Superior temporal gyrus (tissue), 1 donor: Measurements from ENCODE around the gene SGPP1.
"Not testable (repeated sequence)": the region's sequence is repeated elsewhere in the genome, so short reads cannot be mapped to it uniquely, and the experiment has no call there.

Experiments
- DNase-seq: peaks from one replicate; pipeline ENCODE4 v3.0.0-alpha.2; 2016; ENCODE audit errors: extremely low spot score

Gene SGPP1

DNA sequence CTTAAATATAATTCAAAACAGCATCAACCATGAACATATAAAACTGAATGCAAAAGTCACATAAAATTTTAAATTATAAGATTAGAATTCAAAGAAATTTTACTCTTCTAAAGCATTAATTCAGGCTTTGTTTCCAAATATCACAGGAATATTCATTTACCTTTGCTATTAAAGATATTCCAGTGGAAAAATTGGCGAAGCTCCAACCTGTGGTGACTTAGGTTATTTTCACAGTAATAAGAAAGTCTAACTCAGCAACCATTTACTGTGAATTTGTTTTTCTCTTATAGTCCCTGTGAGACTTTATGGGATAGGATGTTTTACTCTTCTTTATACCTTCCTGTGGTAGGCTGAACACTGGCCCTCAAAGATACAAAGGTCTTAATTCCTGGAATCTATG, 89.4 kb downstream of the SGPP1 start:
- no peak for DNase-seq

GRCh38 chr14:63636094-63636635, 91.7 kb downstream of the SGPP1 start:
- not testable (repeated sequence) for DNase-seq
